ENCODE results near the gene KRT84.

Gene KRT84

GRCh38 chr12:52402873-52403540 lies 17.6 kb upstream of the KRT84 start:
- ChIA-PET POLR2A (no interaction called here), CTCF (interaction anchor here (0.6 to 4.7 kb wide), 4 partner anchors 8 to 468 kb away, joined by 3 to 26 read pairs (median 4); no protein-coding TSS in a partner anchor)
- Histone ChIP-seq H3K4me3 (ENCODE audit: low read depth, low read length) (no peak overlapping the region), H3K9me3 (ENCODE audit: control insufficient read depth, insufficient read depth, low read depth, low read length) (no peaks in the 10 kb centered on the region), H3K4me1 (ENCODE audit: control insufficient read depth, insufficient read depth, low read length) (no peaks in the 10 kb centered on the region), H3K27ac (ENCODE audit: extremely low read depth, low read depth, low read length) (no peak overlapping the region), H3K36me3 (ENCODE audit: control insufficient read depth in 2 of 2, insufficient read depth in 1 of 2, low read length in 2 of 2) (no peaks in the 10 kb centered on the region)
- TF ChIP-seq, protein P1, sequence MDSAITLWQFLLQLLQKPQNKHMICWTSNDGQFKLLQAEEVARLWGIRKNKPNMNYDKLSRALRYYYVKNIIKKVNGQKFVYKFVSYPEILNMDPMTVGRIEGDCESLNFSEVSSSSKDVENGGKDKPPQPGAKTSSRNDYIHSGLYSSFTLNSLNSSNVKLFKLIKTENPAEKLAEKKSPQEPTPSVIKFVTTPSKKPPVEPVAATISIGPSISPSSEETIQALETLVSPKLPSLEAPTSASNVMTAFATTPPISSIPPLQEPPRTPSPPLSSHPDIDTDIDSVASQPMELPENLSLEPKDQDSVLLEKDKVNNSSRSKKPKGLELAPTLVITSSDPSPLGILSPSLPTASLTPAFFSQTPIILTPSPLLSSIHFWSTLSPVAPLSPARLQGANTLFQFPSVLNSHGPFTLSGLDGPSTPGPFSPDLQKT (IDR thresholded peaks at IDR 0.05; ENCODE audit: borderline replicate concordance, low read depth, low read length): no peak
- TF ChIP-seq ZNF37A (tag by site-specific recombination; IDR thresholded peaks at IDR 0.05) (no peak), ZNF530 (tag by site-specific recombination; IDR thresholded peaks at IDR 0.05; ENCODE audit: low read depth) (no peak), ZNF133 (tag by site-specific recombination; IDR thresholded peaks at IDR 0.05) (no peak), ZNF169 (tag by site-specific recombination; IDR thresholded peaks at IDR 0.05) (no peak), REST (tag by site-specific recombination; IDR thresholded peaks at IDR 0.05) (no peak), KLF1 (tag by site-specific recombination; IDR thresholded peaks at IDR 0.05) (no peak), KLF16 (tag by site-specific recombination; IDR thresholded peaks at IDR 0.05) (no peak), HIC1 (tag by site-specific recombination; IDR thresholded peaks at IDR 0.05) (no peak), ZNF24 (tag by site-specific recombination; IDR thresholded peaks at IDR 0.05) (no peak), ZNF514 (tag by site-specific recombination; IDR thresholded peaks at IDR 0.05) (no peak), ZNF488 (tag by site-specific recombination; IDR thresholded peaks at IDR 0.05) (no peak), ZNF433 (tag by site-specific recombination; IDR thresholded peaks at IDR 0.05; ENCODE audit: low read depth) (no peak), ZNF777 (tag by site-specific recombination; IDR thresholded peaks at IDR 0.05; ENCODE audit: borderline replicate concordance) (no peak), PRDM2 (tag by site-specific recombination; IDR thresholded peaks at IDR 0.05; ENCODE audit: borderline replicate concordance) (no peak), EGR2 (tag by site-specific recombination; IDR thresholded peaks at IDR 0.05; ENCODE audit: low read depth) (no peak), KLF9 (tag by site-specific recombination; IDR thresholded peaks at IDR 0.05; ENCODE audit: low read depth) (no peak)

All from HEK293 (cell line).